COR-L47 (cell line): ENCODE data around the gene TNFSF11.

Source experiments
- DNase-seq: peaks from one replicate; lab custom pipeline; 2025; lab: John Stamatoyannopoulos, UW

TNFSF11 gene

GRCh38 chr13:42612021-42612765, 38.2 kb downstream of the TNFSF11 start:
- DNase-seq: no peak

GRCh38 chr13:42614436-42615035, 40.6 kb downstream of the TNFSF11 start:
- DNase-seq: peak; percentile 56

GRCh38 chr13:42615691-42616090, 41.7 kb downstream of the TNFSF11 start:
- DNase-seq: no peak

- DNase-seq: no peak
These were observed 43.3 kb downstream of the TNFSF11 start for GRCh38 chr13:42617221-42617620.

- no peak for DNase-seq
These were observed 50.0 kb downstream of the TNFSF11 start for GRCh38 chr13:42623916-42624315.

- DNase-seq: no peak
These were observed 51.7 kb downstream of the TNFSF11 start for GRCh38 chr13:42625611-42626010.

- DNase-seq: no peak
These were observed 52.4 kb downstream of the TNFSF11 start for GRCh38 chr13:42626176-42626860.

GRCh38 chr13:42628666-42629065, 54.7 kb downstream of the TNFSF11 start:
- no peak for DNase-seq

- no peak for DNase-seq
These were observed 57.2 kb downstream of the TNFSF11 start for GRCh38 chr13:42631181-42631580.

GRCh38 chr13:42633495-42633894, 59.5 kb downstream of the TNFSF11 start:
- DNase-seq: no peak

- DNase-seq: no peak
These were observed 64.1 kb downstream of the TNFSF11 start for GRCh38 chr13:42638101-42638500.

- DNase-seq: no peak
These were observed 64.9 kb downstream of the TNFSF11 start for GRCh38 chr13:42638886-42639285.

- no peak for DNase-seq
These were observed 69.1 kb downstream of the TNFSF11 start for GRCh38 chr13:42643076-42643475.

GRCh38 chr13:42644841-42645240, 70.9 kb downstream of the TNFSF11 start:
- no peak for DNase-seq

- DNase-seq: no peak
These were observed 71.8 kb downstream of the TNFSF11 start for GRCh38 chr13:42645717-42646116.

GRCh38 chr13:42649141-42649540, 75.2 kb downstream of the TNFSF11 start:
- no peak for DNase-seq

- DNase-seq: peak; percentile 48
These were observed 75.9 kb downstream of the TNFSF11 start for GRCh38 chr13:42649831-42650230.

GRCh38 chr13:42650506-42650905, 76.6 kb downstream of the TNFSF11 start:
- DNase-seq: no peak

- DNase-seq: no peak
These were observed 78.1 kb downstream of the TNFSF11 start for GRCh38 chr13:42651936-42652641.

- DNase-seq: no peak
These were observed 78.9 kb downstream of the TNFSF11 start for GRCh38 chr13:42652642-42653415.

GRCh38 chr13:42653679-42654078, 79.7 kb downstream of the TNFSF11 start:
- DNase-seq: no peak

GRCh38 chr13:42654212-42654611, 80.3 kb downstream of the TNFSF11 start:
- DNase-seq: no peak
